Calu3 (cell line): ENCODE data around the gene TSPAN7. TPM values are rescaled to one million over a fixed set of nuclear protein-coding genes. Genes with fewer than 3 reads are reported as not detected.

Experiments
- BruUV-seq: library from RNA; stranded (reverse); fragments of 400-500 nt; replicated peaks from 2 replicates; lab custom pipeline; 2021; lab: Mats Ljungman, UMichigan
- CTCF ChIA-PET: fragments of 300-600 bp; sonication (Branson Sonifier 250); formaldehyde crosslinking; loops from one replicate; lab custom pipeline; 2022; ENCODE audit warnings: antibody characterized with exemption; lab: Charles Lee
- DNase-seq: peaks from one replicate; pipeline ENCODE4 v3.0.0; 2022
- H3K27ac Mint-ChIP-seq: one replicate; pipeline ENCODE4 v1.8.0; 2022; ENCODE audit warnings: mixed read lengths; ENCODE audit not compliant: unreplicated experiment
- H3K27me3 Mint-ChIP-seq: one replicate; pipeline ENCODE4 v1.8.0; 2022; ENCODE audit warnings: mixed read lengths; ENCODE audit not compliant: unreplicated experiment
- H3K36me3 Mint-ChIP-seq: one replicate; pipeline ENCODE4 v1.8.0; 2022; ENCODE audit warnings: mild to moderate bottlenecking, moderate library complexity, mixed read lengths; ENCODE audit not compliant: insufficient read depth, unreplicated experiment
- H3K4me1 Mint-ChIP-seq: one replicate; pipeline ENCODE4 v1.8.0; 2022; ENCODE audit warnings: mild to moderate bottlenecking, low read depth, mixed read lengths; ENCODE audit not compliant: unreplicated experiment
- H3K4me3 Mint-ChIP-seq: one replicate; pipeline ENCODE4 v1.8.0; 2022; ENCODE audit warnings: mild to moderate bottlenecking, low read depth, moderate library complexity, mixed read lengths; ENCODE audit not compliant: unreplicated experiment
- H3K9me3 Mint-ChIP-seq: one replicate; pipeline ENCODE4 v1.8.0; 2022; ENCODE audit warnings: low read depth, mixed read lengths; ENCODE audit not compliant: unreplicated experiment
- intact Hi-C: fragments of 100-400 bp; cut with micrococcal nuclease; formaldehyde crosslinking; loops from one replicate; pipeline ENCODE4 v1.10.0; 2022; ENCODE audit not compliant: unreplicated experiment
- total RNA-seq: library from RNA; stranded (reverse); gene quantifications from 2 replicates; pipeline ENCODE4 v1.2.3, GENCODE V29; 2022
- TF ChIP-seq, protein P1 (sequence below): fragments of 200-600 bp; IDR thresholded peaks from one replicate; pipeline ENCODE4 v1.8.0; 2022; ENCODE audit warnings: antibody characterized with exemption; ENCODE audit not compliant: unreplicated experiment

The TSPAN7 gene
- total RNA-seq, 1 experiment from 2014 or later, result 0.21 TPM

DNA sequence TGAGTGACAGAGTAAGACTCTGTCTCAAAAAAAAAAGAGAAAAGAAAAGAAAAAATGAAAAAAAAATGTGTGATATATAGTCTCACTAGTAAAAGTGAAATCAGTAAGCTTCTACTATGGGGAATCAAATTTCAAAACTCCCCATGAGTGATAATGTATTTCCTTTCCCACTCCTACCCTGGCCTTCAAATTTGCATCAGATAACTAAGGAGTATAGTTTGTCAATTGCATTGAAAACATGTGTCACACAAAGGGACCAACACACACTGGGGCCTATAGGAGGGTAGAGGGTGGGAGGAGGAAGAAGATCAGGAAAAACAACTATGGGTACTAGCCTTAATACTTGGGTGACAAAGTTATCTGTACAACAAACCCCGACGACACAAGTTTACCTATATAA, 118.4 kb downstream of the TSPAN7 start:
- TF ChIP-seq, protein P1, sequence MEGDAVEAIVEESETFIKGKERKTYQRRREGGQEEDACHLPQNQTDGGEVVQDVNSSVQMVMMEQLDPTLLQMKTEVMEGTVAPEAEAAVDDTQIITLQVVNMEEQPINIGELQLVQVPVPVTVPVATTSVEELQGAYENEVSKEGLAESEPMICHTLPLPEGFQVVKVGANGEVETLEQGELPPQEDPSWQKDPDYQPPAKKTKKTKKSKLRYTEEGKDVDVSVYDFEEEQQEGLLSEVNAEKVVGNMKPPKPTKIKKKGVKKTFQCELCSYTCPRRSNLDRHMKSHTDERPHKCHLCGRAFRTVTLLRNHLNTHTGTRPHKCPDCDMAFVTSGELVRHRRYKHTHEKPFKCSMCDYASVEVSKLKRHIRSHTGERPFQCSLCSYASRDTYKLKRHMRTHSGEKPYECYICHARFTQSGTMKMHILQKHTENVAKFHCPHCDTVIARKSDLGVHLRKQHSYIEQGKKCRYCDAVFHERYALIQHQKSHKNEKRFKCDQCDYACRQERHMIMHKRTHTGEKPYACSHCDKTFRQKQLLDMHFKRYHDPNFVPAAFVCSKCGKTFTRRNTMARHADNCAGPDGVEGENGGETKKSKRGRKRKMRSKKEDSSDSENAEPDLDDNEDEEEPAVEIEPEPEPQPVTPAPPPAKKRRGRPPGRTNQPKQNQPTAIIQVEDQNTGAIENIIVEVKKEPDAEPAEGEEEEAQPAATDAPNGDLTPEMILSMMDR, result no peak
- CTCF ChIA-PET, result no interaction called here
- no peak overlapping the region for H3K4me3 Mint-ChIP-seq
- intact Hi-C loops, result no loop called here
- no TSS peak for BruUV-seq
- H3K9me3 Mint-ChIP-seq, result no peaks in the 10 kb centered on the region
- no peaks in the 10 kb centered on the region for H3K36me3 Mint-ChIP-seq
- peaks cover 42% of the 10 kb centered on the region for H3K27me3 Mint-ChIP-seq
- DNase-seq, result no peak
- H3K27ac Mint-ChIP-seq, result no peak overlapping the region
- peaks cover 7% of the 10 kb centered on the region for H3K4me1 Mint-ChIP-seq

DNA sequence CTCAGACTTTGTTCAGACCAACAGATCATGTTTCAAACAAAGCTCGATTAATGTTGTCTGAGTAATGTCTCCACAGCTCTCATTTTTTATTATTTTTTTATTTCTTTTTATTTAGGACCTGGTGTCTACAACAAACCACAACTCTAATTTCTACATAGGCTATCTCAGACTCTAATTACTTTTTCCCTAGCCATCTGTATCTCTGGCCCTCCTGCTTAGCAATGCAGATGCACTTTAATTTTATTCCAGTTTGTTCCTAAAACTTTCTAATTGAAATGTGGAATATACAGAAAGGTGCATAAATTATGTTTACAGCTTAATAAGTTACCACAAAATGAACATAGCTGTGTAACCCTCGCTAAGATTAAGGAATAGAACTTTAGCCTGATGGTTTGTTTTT, 120.8 kb downstream of the TSPAN7 start:
- TF ChIP-seq, protein P1, result no peak
- peaks cover 7% of the 10 kb centered on the region for H3K4me1 Mint-ChIP-seq
- CTCF ChIA-PET, result no interaction called here
- no peaks in the 10 kb centered on the region for H3K9me3 Mint-ChIP-seq
- intact Hi-C loops, result no loop called here
- no peak overlapping the region for H3K27ac Mint-ChIP-seq
- peaks cover 18% of the 10 kb centered on the region for H3K27me3 Mint-ChIP-seq
- BruUV-seq, result no TSS peak
- no peaks in the 10 kb centered on the region for H3K36me3 Mint-ChIP-seq
- DNase-seq, result no peak
- no peak overlapping the region for H3K4me3 Mint-ChIP-seq

DNA sequence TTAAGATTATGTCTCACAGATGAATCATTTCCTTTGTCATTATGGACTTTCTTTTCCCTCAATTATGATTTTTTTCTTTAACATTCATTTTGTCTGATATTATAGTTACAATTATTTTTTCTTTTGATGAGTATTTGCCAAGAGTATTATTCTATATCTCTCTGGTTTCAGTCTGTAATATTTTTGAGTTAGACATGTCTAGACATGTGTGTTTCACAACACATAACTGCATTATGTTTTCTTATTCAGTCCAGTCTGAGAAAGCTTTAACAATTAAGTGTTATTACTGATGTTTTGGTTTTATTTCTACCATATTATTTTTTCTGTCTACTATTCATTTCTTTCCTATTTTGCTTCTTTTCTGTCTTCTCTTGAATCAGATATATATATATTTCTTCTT, 131.6 kb downstream of the TSPAN7 start:
- H3K27ac Mint-ChIP-seq, result no peak overlapping the region
- H3K9me3 Mint-ChIP-seq, result no peaks in the 10 kb centered on the region
- intact Hi-C loops, result no loop called here
- no peak for DNase-seq
- CTCF ChIA-PET, result no interaction called here
- TF ChIP-seq, protein P1, result no peak
- BruUV-seq, result no TSS peak
- no peaks in the 10 kb centered on the region for H3K4me1 Mint-ChIP-seq
- H3K36me3 Mint-ChIP-seq, result no peaks in the 10 kb centered on the region
- no peak overlapping the region for H3K4me3 Mint-ChIP-seq
- H3K27me3 Mint-ChIP-seq, result peaks cover 36% of the 10 kb centered on the region

DNA sequence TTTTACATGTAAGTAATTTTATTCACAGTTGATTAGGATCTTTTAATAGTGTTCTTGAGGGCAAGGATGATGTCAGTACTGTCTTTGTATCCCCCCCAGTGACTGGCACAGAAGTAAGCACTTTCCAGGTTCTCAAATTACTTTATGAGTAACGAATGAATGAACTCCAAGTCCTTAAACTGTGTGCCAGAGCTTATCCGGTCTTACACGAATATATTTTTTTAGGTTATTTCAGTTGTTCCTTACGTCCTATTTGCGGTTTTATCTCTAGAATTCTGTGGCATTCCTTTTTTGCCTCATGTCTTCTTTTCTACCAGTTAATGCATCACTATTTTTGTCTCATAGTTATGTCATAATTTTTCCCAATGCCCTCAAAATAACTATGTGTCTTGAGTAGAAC, 133.1 kb downstream of the TSPAN7 start:
- Mint-ChIP-seq H3K27me3 (peaks cover 27% of the 10 kb centered on the region), H3K36me3 (no peaks in the 10 kb centered on the region), H3K9me3 (no peaks in the 10 kb centered on the region), H3K4me1 (no peaks in the 10 kb centered on the region), H3K27ac (no peak overlapping the region), H3K4me3 (no peak overlapping the region)
- CTCF ChIA-PET, result no interaction called here
- no TSS peak for BruUV-seq
- intact Hi-C loops, result no loop called here
- TF ChIP-seq, protein P1, result no peak
- DNase-seq, result no peak
